Prostate gland (tissue), 2 donors: ENCODE data around the gene CXCL13. TPM values are rescaled to one million over a fixed set of nuclear protein-coding genes. Genes with fewer than 3 reads are reported as not detected.

Source experiments
- DNase-seq: peaks from one replicate; pipeline ENCODE4 v3.0.0-alpha.2; 2019; ENCODE audit warnings: low spot score
- H3K27ac ChIP-seq, 2 donors: fragments of 200-600 bp; sonication (generic); 2 replicates each; pipeline ENCODE4 v1.5.1; 2017 to 2019
- H3K27me3 ChIP-seq: fragments of 200-600 bp; sonication (generic); replicated peaks from 2 replicates; pipeline ENCODE4 v1.5.1; 2019; ENCODE audit not compliant: insufficient read depth
- H3K36me3 ChIP-seq, 2 donors: fragments of 200-600 bp; sonication (generic); 1 replicate in 1 of 2; 2 replicates in 1 of 2; pipeline versions ENCODE4 v1.5.1 to v1.8.1; 2017 to 2019
- H3K4me1 ChIP-seq: fragments of 200-600 bp; sonication (generic); replicated peaks from 2 replicates; pipeline ENCODE4 v1.5.1; 2019
- H3K4me3 ChIP-seq, 2 donors: fragments of 200-600 bp; sonication (generic); 2 replicates each; pipeline ENCODE4 v1.5.1; 2017 to 2019
- H3K9me3 ChIP-seq: fragments of 200-600 bp; sonication (generic); 2 replicates; pipeline ENCODE4 v1.5.1; 2017
- POLR2A ChIP-seq: fragments of 450-650 bp; IDR thresholded peaks from one replicate; pipeline ENCODE4 v1.6.1; 2016; ENCODE audit warnings: antibody characterized with exemption, mild to moderate bottlenecking
- POLR2AphosphoS5 ChIP-seq: sonication (generic); formaldehyde crosslinking; IDR thresholded peaks from one replicate; pipeline ENCODE4 v1.6.1; 2017; ENCODE audit warnings: antibody characterized with exemption
- WGBS: methylation state at CpG from one replicate; pipeline ENCODE4 v1.1.5; 2018; 5-methylcytosine and 5-hydroxymethylcytosine counted together
- intact Hi-C: fragments of 100-400 bp; cut with DNase I; formaldehyde crosslinking; loops from one replicate; pipeline ENCODE4 v1.14.2; 2022
- total RNA-seq, 2 donors: library from RNA; depleted of rRNA; stranded (reverse); fragments of >200 nt; gene quantifications; one replicate each; pipeline ENCODE4 v1.1.0, GENCODE V29; 2016
- TF ChIP-seq, protein P1 (sequence below), 4 experiments: fragments of 200-600 bp in 2 of 4; fragments of 450-650 bp in 2 of 4; sonication (generic) in 2 of 4; IDR thresholded peaks; 1 replicate in 3 of 4; 2 replicates in 1 of 4; pipeline ENCODE4 v1.5.1; 2016 to 2019; ENCODE audit warnings: antibody characterized with exemption in 4 of 4, mild to moderate bottlenecking in 2 of 4, moderate library complexity in 2 of 4

Gene CXCL13
- total RNA-seq, 2 donors from 2014 or later: 1.4 to 3.1 TPM

DNA sequence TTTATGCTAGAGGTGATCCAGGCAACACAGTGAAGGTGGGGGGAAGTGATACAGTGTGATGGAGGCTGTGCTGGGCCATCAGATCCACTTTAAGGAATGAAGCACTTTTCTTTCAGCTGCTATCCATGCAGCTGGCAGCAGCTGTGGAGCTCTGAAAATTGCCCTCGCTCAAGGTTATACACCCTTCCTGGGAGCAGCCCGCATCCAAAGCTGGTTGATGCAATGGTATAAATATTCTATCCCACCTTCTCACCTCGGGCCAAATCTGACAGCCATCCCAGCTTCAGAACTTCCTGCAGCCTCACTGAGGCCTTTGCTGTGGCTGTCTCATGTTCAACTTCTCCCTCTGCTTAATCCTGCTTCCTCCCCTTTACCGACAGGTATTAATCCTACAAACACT lies 18.6 kb downstream of the CXCL13 start:
- intact Hi-C loops: no loop called here
- H3K4me3 ChIP-seq: no peak overlapping the region
- no peaks in the 10 kb centered on the region for H3K36me3 ChIP-seq
- H3K27ac ChIP-seq: no peak overlapping the region
- WGBS: 90% methylated on average over 4 of the region's 4 CpGs
- H3K9me3 ChIP-seq: no peaks in the 10 kb centered on the region
- peaks cover 6% of the 10 kb centered on the region for H3K4me1 ChIP-seq
- no peak for DNase-seq
- TF ChIP-seq, protein P1, sequence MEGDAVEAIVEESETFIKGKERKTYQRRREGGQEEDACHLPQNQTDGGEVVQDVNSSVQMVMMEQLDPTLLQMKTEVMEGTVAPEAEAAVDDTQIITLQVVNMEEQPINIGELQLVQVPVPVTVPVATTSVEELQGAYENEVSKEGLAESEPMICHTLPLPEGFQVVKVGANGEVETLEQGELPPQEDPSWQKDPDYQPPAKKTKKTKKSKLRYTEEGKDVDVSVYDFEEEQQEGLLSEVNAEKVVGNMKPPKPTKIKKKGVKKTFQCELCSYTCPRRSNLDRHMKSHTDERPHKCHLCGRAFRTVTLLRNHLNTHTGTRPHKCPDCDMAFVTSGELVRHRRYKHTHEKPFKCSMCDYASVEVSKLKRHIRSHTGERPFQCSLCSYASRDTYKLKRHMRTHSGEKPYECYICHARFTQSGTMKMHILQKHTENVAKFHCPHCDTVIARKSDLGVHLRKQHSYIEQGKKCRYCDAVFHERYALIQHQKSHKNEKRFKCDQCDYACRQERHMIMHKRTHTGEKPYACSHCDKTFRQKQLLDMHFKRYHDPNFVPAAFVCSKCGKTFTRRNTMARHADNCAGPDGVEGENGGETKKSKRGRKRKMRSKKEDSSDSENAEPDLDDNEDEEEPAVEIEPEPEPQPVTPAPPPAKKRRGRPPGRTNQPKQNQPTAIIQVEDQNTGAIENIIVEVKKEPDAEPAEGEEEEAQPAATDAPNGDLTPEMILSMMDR (IDR thresholded peaks at IDR 0.05): no peak
- TF ChIP-seq POLR2AphosphoS5: no peak
- no peak for TF ChIP-seq POLR2A
- H3K27me3 ChIP-seq: no peaks in the 10 kb centered on the region

DNA sequence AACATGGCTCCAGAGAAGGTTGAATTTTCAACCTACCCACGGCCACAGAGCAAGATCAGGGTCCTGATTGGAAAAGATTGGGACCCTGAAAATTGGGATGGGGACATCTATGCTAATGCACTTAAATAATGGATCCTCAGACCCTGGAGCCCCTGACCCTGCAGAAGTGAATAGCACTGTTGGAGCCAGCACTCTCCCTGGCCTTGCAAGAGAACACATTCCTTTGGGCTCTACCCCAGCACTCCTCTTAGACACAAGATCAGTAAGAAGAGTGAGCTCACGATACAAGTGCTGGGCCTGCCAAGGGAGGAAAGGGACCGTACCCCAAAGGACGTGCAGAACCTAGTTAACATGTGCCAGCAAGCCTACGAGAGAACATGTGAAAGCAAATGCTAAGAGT lies 19.9 kb downstream of the CXCL13 start:
- intact Hi-C loops: no loop called here
- H3K27ac ChIP-seq: no peak overlapping the region
- no peak overlapping the region for H3K4me3 ChIP-seq
- TF ChIP-seq, protein P1 (IDR thresholded peaks at IDR 0.05): no peak
- TF ChIP-seq POLR2AphosphoS5: peak; percentile 11
- TF ChIP-seq POLR2A: no peak
- H3K36me3 ChIP-seq: no peaks in the 10 kb centered on the region
- peaks cover 6% of the 10 kb centered on the region for H3K4me1 ChIP-seq
- H3K27me3 ChIP-seq: no peaks in the 10 kb centered on the region
- 55% methylated on average over 5 of the region's 5 CpGs for WGBS
- no peak for DNase-seq
- H3K9me3 ChIP-seq: no peaks in the 10 kb centered on the region

DNA sequence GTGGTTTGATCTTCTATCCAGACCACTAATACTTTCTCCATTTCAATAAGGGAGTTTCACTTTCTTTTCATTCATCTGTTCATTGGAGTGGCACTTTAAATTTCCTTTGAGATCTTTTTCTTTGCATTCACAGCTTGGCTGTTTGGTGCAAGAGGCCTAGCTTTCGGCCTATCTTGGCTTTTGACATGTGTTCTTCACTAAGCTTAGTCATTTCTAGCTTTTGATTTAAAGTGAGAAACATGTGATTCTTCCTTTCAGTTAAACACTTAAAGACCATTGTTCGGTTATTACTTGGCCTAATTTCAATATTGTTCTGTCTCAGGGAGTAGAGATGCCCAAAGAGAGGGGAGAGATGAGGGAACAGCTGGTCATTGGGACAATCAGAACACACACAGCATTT lies 24.3 kb downstream of the CXCL13 start:
- no peaks in the 10 kb centered on the region for H3K9me3 ChIP-seq
- no peaks in the 10 kb centered on the region for H3K27me3 ChIP-seq
- intact Hi-C loops: no loop called here
- no peaks in the 10 kb centered on the region for H3K4me1 ChIP-seq
- H3K36me3 ChIP-seq: no peaks in the 10 kb centered on the region
- no peak overlapping the region for H3K4me3 ChIP-seq
- TF ChIP-seq, protein P1 (IDR thresholded peaks at IDR 0.05): no peak
- TF ChIP-seq POLR2AphosphoS5 (no peak), POLR2A (no peak)
- DNase-seq: no peak
- no peak overlapping the region for H3K27ac ChIP-seq
- 78% methylated on average over 2 of the region's 2 CpGs for WGBS

DNA sequence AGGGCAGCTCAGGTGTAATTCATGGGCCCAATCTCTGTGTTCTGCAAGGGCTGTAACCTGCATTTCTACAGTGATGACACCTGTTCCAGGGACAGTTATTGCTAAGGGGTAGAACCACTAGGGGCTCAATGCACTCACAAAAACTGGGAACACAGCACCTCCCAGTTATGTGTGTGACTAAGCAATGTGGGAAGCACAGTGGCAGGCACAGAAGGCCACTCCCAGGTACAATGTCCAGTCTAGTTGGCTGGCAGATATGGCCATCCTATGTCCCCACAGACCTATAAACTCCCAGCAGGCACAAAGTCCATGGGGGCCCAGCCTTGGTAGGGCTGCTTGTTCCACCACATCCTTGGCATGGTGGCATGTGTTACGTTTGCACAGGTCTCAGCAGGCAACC lies 25.7 kb downstream of the CXCL13 start:
- 100% methylated on average over 1 of the region's 1 CpG for WGBS

More for the DNA sequence above, 25.7 kb downstream of the CXCL13 start:
- H3K4me3 ChIP-seq: no peak overlapping the region
- intact Hi-C loops: no loop called here
- H3K4me1 ChIP-seq: no peaks in the 10 kb centered on the region
- H3K27ac ChIP-seq: no peak overlapping the region
- no peaks in the 10 kb centered on the region for H3K27me3 ChIP-seq
- no peaks in the 10 kb centered on the region for H3K36me3 ChIP-seq
- H3K9me3 ChIP-seq: no peaks in the 10 kb centered on the region
- no peak for DNase-seq
- TF ChIP-seq, protein P1 (IDR thresholded peaks at IDR 0.05): no peak
- TF ChIP-seq POLR2AphosphoS5 (no peak), POLR2A (no peak)
